HepG2 (cell line): ENCODE measurements around the gene ACTL7B. TPM values are rescaled to one million over a fixed set of nuclear protein-coding genes. Genes with fewer than 3 reads are reported as not detected.

Experiments used
- AKNA ChIP-seq: sonication (generic); formaldehyde crosslinking; IDR thresholded peaks from 2 replicates; pipeline ENCODE4 v1.4.0; 2020; ENCODE audit warnings: missing genetic modification reagents, borderline replicate concordance
- BATF2 ChIP-seq: sonication (generic); formaldehyde crosslinking; IDR thresholded peaks from 2 replicates; pipeline ENCODE4 v1.8.0; 2022; ENCODE audit warnings: mild to moderate bottlenecking, missing genetic modification reagents, moderate library complexity
- CCAR2 ChIP-seq: fragments of 200-400 bp; formaldehyde crosslinking; optimal IDR thresholded peaks from 2 replicates; pipeline ENCODE3; 2018; ENCODE audit warnings: low read depth, mild to moderate bottlenecking, low read length, moderate library complexity
- NCOA2 ChIP-seq: sonication (generic); formaldehyde crosslinking; IDR thresholded peaks from 2 replicates; pipeline ENCODE4 v1.8.0; 2022; ENCODE audit warnings: inconsistent platforms
- SP1 ChIP-seq, 2 experiments: fragments of 450-650 bp in 1 of 2; sonication (generic) in 1 of 2; formaldehyde crosslinking in 1 of 2; IDR thresholded peaks; 2 replicates each; pipeline versions ENCODE4 v1.4.0 to v1.6.1; 2016 to 2020; ENCODE audit warnings: missing genetic modification reagents in 1 of 2
- TBX2 ChIP-seq: sonication (generic); formaldehyde crosslinking; IDR thresholded peaks from 2 replicates; pipeline ENCODE4 v1.5.0; 2020; ENCODE audit warnings: missing genetic modification reagents, mild to moderate bottlenecking, borderline replicate concordance
- TBX3 ChIP-seq: fragments of 450-650 bp; IDR thresholded peaks from 2 replicates; pipeline ENCODE4 v1.6.1; 2017; ENCODE audit warnings: antibody characterized with exemption, mild to moderate bottlenecking, inconsistent platforms, borderline replicate concordance
- YY1 ChIP-seq: IDR thresholded peaks from 2 replicates; pipeline ENCODE4 v1.6.1; 2011; ENCODE audit warnings: low read length, low read depth, moderate library complexity, mild to moderate bottlenecking; ENCODE audit not compliant: insufficient read depth, insufficient replicate concordance
- ZBTB33 ChIP-seq: sonication (generic); formaldehyde crosslinking; IDR thresholded peaks from 2 replicates; pipeline ENCODE4 v1.4.0; 2020; ENCODE audit warnings: missing genetic modification reagents
- ZNF589 ChIP-seq: sonication (generic); formaldehyde crosslinking; conservative IDR thresholded peaks from 2 replicates; pipeline ENCODE4 v1.8.0; 2022; ENCODE audit warnings: mild to moderate bottlenecking, moderate library complexity, missing genetic modification reagents
- ZSCAN22 ChIP-seq: sonication (generic); formaldehyde crosslinking; IDR thresholded peaks from 2 replicates; pipeline ENCODE4 v1.4.0; 2020; ENCODE audit warnings: mild to moderate bottlenecking, missing genetic modification reagents
- polyA plus RNA-seq, 8 experiments: library from polyadenylated mRNA; depleted of rRNA in 3 of 8; stranded (reverse) in 7 of 8; unstranded in 1 of 8; fragments of >200 nt; fragmentation: Illumina TruSeq in 4 of 8; extraction: Trizol in 4 of 8; gene quantifications; 2 replicates each; pipeline versions ENCODE4 v1.2.1 to v1.2.3, GENCODE V29; 2011 to 2016; ENCODE audit warnings: low read depth in 4 of 8, missing spikeins in 1 of 8, mixed read lengths in 1 of 8; ENCODE audit not compliant: insufficient read depth in 1 of 8
- total RNA-seq, 5 experiments: library from RNA; depleted of rRNA; stranded (reverse); fragments of >200 nt; fragmentation: Illumina TruSeq; extraction: Trizol; gene quantifications; 2 replicates each; pipeline ENCODE4 v1.2.3, GENCODE V29; 2016; ENCODE audit warnings: low read depth in 1 of 5
- TF ChIP-seq, protein P1 (sequence below): sonication (generic); formaldehyde crosslinking; IDR thresholded peaks from 2 replicates; pipeline ENCODE4 v1.8.0; 2022; ENCODE audit warnings: mild to moderate bottlenecking, missing genetic modification reagents, borderline replicate concordance
- TF ChIP-seq, protein P2 (sequence below): IDR thresholded peaks from 2 replicates; pipeline ENCODE4 v1.6.1; 2012; ENCODE audit warnings: low read length, improper control_type of control experiment
- TF ChIP-seq, protein P3 (sequence below): sonication (generic); formaldehyde crosslinking; IDR thresholded peaks from 2 replicates; pipeline ENCODE4 v1.5.0; 2020; ENCODE audit warnings: missing genetic modification reagents

ACTL7B gene
- total and polyA plus RNA-seq, 2 of the 13 experiments (the other 11 are each of a cell fraction or from before 2014, with no cell fraction given), result 0.07 to 0.11 TPM

GRCh38 chr9:108884701-108885100 lies 28.9 kb upstream of the ACTL7B start (continued):
- TF ChIP-seq, protein P1, sequence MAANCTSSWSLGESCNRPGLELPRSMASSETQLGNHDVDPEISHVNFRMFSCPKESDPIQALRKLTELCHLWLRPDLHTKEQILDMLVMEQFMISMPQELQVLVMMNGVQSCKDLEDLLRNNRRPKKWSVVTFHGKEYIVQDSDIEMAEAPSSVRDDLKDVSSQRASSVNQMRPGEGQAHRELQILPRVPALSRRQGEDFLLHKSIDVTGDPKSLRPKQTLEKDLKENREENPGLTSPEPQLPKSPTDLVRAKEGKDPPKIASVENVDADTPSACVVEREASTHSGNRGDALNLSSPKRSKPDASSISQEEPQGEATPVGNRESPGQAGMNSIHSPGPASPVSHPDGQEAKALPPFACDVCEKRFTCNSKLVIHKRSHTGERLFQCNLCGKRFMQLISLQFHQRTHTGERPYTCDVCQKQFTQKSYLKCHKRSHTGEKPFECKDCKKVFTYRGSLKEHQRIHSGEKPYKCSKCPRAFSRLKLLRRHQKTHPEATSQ (CRISPR knock-in tag), result no peak
- TF ChIP-seq TBX2 (no peak), ZSCAN22 (CRISPR knock-in tag) (no peak), TBX3 (no peak), NCOA2 (peak; percentile 39; the same call in 1 of the 2 replicates), ZBTB33 (CRISPR knock-in tag) (no peak), BATF2 (CRISPR knock-in tag) (no peak), CCAR2 (no peak), AKNA (CRISPR knock-in tag) (no peak), YY1 (peak; percentile 9), SP1 (IDR thresholded peaks at IDR 0.05) (no peak), SP1 (CRISPR knock-in tag; IDR thresholded peaks at IDR 0.05) (no peak), ZNF589 (no peak)
- TF ChIP-seq, protein P2, sequence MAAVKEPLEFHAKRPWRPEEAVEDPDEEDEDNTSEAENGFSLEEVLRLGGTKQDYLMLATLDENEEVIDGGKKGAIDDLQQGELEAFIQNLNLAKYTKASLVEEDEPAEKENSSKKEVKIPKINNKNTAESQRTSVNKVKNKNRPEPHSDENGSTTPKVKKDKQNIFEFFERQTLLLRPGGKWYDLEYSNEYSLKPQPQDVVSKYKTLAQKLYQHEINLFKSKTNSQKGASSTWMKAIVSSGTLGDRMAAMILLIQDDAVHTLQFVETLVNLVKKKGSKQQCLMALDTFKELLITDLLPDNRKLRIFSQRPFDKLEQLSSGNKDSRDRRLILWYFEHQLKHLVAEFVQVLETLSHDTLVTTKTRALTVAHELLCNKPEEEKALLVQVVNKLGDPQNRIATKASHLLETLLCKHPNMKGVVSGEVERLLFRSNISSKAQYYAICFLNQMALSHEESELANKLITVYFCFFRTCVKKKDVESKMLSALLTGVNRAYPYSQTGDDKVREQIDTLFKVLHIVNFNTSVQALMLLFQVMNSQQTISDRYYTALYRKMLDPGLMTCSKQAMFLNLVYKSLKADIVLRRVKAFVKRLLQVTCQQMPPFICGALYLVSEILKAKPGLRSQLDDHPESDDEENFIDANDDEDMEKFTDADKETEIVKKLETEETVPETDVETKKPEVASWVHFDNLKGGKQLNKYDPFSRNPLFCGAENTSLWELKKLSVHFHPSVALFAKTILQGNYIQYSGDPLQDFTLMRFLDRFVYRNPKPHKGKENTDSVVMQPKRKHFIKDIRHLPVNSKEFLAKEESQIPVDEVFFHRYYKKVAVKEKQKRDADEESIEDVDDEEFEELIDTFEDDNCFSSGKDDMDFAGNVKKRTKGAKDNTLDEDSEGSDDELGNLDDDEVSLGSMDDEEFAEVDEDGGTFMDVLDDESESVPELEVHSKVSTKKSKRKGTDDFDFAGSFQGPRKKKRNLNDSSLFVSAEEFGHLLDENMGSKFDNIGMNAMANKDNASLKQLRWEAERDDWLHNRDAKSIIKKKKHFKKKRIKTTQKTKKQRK, result no peak
- TF ChIP-seq, protein P3, sequence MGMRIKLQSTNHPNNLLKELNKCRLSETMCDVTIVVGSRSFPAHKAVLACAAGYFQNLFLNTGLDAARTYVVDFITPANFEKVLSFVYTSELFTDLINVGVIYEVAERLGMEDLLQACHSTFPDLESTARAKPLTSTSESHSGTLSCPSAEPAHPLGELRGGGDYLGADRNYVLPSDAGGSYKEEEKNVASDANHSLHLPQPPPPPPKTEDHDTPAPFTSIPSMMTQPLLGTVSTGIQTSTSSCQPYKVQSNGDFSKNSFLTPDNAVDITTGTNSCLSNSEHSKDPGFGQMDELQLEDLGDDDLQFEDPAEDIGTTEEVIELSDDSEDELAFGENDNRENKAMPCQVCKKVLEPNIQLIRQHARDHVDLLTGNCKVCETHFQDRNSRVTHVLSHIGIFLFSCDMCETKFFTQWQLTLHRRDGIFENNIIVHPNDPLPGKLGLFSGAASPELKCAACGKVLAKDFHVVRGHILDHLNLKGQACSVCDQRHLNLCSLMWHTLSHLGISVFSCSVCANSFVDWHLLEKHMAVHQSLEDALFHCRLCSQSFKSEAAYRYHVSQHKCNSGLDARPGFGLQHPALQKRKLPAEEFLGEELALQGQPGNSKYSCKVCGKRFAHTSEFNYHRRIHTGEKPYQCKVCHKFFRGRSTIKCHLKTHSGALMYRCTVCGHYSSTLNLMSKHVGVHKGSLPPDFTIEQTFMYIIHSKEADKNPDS (CRISPR knock-in tag), result no peak
